ENCODE results near the gene CEP131.

CEP131 gene

DNA sequence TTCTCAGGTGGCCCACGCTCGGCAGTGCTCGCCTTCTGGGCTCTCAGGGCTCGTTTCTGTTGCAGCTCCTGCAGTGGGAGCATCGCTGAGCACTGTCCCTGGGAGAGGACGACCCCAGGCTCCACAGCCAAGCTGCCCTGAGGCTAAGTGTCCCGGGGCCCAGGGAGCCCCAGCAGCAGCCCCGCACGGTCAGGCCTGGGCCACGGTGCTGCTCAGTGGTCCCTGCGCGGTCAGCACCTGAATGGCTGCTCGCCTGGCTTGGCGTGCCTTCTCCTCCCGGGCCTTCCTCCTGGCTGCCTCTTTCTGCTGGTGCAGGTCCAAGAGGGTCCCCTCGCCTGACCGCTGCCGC lies 23.3 kb downstream of the CEP131 start:
- DNase-seq (ENCODE audit: low spot score) = no peak

GRCh38 chr17:81198826-81199481 lies 23.8 kb downstream of the CEP131 start:
- no peak for DNase-seq (ENCODE audit: low spot score)

- DNase-seq (ENCODE audit: low spot score) = no peak
Observed at GRCh38 chr17:81197831-81198490, 24.8 kb downstream of the CEP131 start.

- no peak for DNase-seq (ENCODE audit: low spot score)
Observed at GRCh38 chr17:81197409-81197795, 25.4 kb downstream of the CEP131 start.

DNA sequence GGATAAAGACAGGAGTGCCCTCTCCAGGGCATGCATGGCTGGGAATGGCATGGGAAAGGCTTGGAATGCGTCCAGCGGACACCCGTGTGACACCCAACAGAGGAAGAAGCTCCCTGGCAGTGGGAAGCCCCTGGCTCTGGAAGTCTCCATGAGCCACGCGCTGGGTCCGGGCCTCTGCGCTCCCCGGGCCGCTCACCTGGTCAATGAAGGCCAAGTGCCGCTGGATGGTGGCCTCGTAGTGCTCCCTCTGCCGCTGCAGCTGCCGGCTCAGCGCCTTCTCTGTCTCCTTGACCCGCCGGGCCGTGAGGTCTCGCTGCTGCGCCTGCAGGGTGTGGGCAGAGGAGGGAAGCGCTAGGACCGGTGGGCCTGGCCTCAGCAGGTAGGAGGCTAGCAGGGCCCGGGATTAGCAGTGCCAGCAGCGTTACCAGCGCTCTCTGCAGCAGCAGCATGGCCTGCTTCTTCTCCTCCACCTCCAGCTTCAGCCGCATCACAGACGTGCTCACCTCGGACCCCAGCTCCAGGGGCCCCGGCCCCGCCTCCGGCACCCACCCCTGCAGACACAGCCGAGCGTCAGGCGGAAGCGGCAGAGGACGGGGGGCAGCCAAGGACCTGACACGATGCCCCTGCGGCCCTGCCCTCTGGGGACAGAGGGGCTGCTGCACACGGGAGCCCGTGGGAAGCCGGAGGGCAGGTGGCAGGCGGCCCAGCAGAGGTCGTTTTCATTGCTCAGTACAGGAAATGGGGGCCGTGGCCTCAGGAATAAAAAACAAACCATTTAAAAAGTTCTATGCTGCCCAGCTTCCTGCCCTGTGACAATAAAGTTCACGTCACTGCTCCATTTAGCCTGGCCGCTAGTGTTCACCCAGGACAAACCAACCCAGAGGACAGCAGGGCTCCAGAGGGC lies 26.0 kb downstream of the CEP131 start:
- no peak for DNase-seq (ENCODE audit: low spot score)

GRCh38 chr17:81195941-81196495 lies 26.7 kb downstream of the CEP131 start:
- DNase-seq (ENCODE audit: low spot score) = no peak

DNA sequence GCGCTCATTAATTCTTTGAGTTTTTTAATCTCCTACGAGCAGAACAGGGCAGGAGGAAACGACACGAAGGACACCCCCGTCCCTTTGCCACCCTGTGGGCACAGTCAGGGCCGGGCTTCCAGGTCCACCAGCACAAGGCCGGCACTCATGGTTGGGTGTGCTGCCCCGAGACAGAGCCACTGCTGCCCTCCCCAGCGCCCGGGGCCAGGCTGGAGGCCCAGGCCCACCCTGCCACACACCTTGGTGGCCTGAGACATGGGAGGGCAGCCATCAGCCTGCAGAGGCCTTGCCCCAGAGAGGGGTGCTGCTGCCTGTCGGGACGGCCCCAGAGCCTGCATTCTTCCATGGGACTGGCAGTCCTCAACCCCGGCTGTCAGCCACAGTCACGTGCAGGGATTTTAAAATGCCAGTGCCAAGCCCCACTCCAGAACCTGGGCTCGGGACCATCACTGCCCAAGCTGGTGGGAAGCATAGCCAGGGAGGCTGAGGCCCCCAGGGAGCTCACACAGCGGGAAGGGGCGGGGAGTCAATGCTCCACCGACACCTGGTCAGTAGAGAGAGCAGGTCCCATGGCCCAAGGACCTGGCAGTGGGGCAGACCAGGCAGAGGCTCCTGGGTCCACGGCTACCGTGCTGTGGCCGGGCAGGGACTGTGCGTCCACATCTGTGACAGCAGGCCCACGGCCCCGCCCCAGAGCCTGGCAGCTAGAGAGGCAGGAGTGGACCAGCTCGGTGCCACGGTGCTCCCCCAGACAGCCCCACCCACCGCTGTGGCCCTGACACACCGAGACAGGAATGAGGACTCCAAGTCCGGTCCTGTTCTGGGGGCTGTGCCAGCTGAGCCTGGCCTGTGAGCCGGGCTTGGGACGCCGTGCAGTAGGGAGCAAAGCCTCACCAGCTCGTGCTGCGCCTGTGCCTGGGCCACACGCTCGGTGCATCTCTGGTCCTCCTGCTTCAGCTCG lies 27.5 kb downstream of the CEP131 start:
- DNase-seq (ENCODE audit: low spot score) = no peak

- DNase-seq (ENCODE audit: low spot score) = no peak
Observed at GRCh38 chr17:81194225-81194760, 28.5 kb downstream of the CEP131 start.

- DNase-seq (ENCODE audit: low spot score) = no peak
Observed at GRCh38 chr17:81193470-81194224, 29.1 kb downstream of the CEP131 start.

- no peak for DNase-seq (ENCODE audit: low spot score)
Observed at GRCh38 chr17:81193051-81193410, 29.7 kb downstream of the CEP131 start.

DNA sequence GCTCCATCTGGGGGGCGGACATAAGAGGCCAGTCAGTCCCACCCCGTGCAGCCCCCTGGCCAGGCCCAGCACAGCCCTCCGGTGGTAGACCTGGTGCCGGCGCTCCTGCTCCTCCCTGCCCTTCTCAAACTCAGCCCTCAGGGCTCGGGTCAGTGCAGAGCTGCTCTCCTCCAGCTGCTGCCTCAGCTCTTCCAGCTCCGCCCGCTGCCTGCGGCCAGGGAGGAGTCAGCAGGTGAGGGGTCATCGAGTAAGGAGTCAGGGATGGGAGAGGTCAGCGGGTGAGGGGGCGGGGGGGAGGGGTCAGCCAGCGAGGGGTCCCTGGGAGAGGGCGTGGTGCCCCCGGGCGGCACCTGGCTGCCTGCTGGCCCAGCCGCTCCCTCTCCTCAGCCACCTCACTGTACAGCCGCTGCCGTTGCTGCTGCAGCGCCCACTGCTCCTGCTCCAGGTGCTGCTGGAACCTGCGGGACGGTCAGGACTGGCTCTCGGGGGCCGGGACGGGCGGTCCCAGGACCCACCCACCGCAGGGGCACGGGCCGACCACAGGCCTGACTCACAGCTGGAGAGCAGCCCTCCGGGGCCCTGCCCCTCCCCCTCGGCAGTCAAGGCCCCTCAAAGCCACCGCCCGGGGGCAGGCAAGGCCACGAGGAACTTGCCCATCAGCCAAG lies 30.2 kb downstream of the CEP131 start:
- DNase-seq (ENCODE audit: low spot score) = no peak

DNA sequence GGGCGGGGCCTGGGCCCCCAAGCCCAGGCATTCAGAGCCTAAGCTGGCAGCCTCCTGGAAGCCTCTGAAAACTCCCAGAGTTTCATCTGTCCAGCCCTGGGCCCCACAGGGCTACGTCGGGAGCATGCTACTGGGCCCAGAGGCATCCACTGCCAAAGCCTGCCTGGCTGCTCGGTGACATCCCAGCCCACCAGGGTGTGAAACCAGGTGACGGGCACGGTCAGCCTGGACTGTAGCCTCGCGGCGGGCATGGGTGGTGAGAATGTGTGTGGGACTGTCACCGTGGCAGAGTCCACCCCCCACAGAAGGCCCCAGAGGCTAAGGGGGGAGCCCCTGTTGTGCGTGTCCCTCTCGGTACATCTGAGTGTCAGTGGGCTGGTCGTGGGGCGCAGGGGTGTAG lies 31.1 kb downstream of the CEP131 start:
- DNase-seq (ENCODE audit: low spot score) = no peak

- no peak for DNase-seq (ENCODE audit: low spot score)
Observed at GRCh38 chr17:81191116-81191515, 31.6 kb downstream of the CEP131 start.

DNA sequence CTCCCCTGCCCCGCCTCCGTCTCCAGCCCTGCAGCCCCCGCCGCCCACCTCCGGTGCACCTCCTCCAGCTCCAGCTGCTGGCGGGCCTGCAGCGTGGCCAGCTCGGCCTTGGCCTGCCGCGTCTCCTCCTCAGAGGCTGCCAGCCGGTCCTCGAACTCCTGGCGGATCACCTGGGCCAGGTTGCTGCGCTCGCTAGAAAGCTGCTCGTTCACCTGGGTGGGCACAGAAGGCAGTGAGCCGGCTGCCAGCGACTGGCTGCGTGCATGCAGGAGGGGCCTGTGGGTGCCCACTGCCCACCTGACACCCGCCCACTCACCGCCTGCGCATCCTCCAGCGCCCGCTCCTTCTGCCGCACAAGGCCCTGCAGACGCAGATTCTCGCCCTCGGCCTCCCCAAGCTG lies 32.2 kb downstream of the CEP131 start:
- DNase-seq (ENCODE audit: low spot score) = no peak

- DNase-seq (ENCODE audit: low spot score) = no peak
Observed at GRCh38 chr17:81189670-81190530, 32.9 kb downstream of the CEP131 start.

DNA sequence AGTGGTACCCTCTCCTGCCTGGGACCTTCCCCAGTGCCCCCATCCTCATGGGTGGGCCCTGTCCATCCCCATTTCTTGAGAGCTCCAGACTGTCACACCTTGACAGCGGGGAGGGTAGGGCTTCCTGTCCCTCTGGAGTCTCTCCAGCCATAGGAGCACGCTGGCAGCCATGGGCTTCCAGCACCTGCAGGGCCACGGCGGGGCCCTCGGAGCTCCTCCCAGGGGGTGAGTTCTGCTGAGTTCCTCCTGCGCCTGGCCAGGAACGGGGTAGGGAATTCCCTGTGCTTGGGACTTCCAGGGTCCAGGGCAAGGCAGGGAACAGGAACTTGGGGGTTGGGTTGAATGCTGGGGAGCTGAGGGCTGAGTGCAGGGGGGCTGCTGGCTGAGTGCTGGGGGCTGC lies 33.7 kb downstream of the CEP131 start:
- DNase-seq (ENCODE audit: low spot score) = no peak

DNA sequence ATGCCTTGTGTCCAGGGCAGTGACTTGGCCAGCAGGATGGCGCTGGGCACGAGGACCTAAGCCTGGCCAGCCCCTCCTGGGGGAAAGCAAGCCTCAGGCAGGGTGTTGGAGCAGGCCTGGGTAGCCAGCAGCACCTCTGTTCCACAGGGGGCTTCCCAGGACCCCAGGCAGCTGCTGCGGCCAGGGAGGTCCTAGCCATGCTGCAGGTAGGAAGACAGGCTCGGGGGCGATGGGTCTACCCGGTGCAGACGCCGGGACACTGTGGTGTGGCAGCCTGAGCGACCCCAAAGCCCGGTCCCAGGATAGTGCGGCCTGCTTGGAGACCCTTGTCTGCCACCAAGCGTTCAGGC lies 34.3 kb downstream of the CEP131 start:
- DNase-seq (ENCODE audit: low spot score) = no peak

DNA sequence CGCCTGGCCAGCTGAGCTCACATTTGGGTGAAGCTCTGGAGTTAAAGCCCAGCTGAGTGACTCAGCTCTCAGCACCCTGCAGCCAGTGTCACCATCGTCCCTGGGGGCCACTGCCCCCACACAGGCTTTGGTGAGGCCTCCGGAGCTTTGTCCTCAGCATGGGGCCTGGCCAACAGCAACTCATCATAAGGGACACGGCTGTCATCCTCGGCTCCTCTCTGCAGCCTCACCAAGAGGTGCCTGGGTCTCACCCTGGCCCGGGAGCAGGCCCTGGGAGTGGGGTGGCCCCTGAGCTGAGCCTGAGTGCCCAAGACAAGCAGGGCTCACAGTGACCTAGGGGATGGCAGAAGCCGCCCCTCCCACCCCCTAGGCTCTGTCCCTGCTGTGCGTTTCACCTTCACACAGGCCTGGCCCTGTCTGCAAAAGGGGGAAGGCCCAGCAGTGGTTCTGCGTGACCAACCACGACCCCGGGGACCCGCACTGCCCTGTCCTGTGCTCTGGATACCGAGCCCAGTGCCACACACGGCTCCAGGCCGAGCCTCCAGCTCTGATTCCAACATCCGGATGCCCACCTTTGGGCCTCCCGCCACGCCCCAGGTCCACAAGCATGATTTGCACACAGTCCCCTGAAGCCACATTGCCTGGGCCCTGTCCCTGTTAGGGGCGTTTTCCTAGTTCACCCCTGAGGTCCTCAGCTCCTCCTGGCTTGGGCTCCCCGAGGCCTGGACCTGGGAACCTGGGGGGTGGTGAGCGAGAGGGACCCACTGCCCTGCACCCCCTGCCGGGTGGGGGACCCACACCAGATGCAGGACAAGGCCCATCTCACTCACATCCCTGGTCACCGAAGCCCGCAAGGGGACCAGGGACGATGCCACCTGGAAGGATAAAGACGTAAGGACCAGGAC lies 34.9 kb downstream of the CEP131 start:
- DNase-seq (ENCODE audit: low spot score) = no peak
